ENCODE measurements around the gene PC.

GRCh38 chr11:66966351-66966750 lies 8.2 kb upstream of the PC start:
- TF ChIP-seq REST (IDR thresholded peaks at IDR 0.05; ENCODE audit: low read depth) = no peak
- no peak for TF ChIP-seq EP300 (IDR thresholded peaks at IDR 0.05; ENCODE audit: borderline replicate concordance)
- TF ChIP-seq YY1 (IDR thresholded peaks at IDR 0.05; ENCODE audit: low read depth) = no peak
- TF ChIP-seq MAX (IDR thresholded peaks at IDR 0.05) = no peak

All from Ishikawa (cell line).